ENCODE measurements around the gene NTN1. TPM values are rescaled to one million over a fixed set of nuclear protein-coding genes. Genes with fewer than 3 reads are reported as not detected.

Gene NTN1
- total RNA-seq, 2 experiments from 2014 or later: 1.2 to 1.3 TPM

DNA sequence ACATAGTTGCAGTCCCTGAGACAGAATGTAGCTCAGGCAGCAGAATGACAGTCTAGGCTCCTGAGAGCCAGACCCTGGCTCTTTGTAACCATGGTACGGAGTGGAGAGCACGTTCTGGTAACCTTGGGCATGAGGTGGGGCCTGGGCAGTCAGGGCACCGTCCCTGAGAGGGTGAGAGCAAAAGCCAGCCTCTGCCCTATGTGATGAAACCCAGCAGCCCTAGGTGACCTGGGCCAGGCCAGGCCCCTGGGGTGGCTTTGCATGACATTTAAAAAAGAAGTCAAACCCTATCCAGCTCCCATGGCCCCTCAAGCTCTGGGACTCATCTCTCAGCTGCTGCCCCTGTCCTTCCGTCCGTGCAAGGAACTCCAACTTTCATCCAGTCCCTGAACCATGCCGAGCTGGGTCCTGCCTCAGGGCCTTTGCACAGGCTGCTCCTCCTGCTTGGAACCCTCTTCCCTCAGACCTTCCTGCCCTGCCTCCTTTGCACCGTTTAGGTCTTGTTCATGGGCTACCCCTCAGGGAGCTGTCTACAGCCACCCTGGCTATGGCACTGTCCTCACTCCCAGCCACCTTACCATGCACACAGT, 188.6 kb downstream of the NTN1 start:
- H3K27me3 Mint-ChIP-seq: no peaks in the 10 kb centered on the region
- no peak overlapping the region for H3K27ac Mint-ChIP-seq
- TF ChIP-seq, protein P1, sequence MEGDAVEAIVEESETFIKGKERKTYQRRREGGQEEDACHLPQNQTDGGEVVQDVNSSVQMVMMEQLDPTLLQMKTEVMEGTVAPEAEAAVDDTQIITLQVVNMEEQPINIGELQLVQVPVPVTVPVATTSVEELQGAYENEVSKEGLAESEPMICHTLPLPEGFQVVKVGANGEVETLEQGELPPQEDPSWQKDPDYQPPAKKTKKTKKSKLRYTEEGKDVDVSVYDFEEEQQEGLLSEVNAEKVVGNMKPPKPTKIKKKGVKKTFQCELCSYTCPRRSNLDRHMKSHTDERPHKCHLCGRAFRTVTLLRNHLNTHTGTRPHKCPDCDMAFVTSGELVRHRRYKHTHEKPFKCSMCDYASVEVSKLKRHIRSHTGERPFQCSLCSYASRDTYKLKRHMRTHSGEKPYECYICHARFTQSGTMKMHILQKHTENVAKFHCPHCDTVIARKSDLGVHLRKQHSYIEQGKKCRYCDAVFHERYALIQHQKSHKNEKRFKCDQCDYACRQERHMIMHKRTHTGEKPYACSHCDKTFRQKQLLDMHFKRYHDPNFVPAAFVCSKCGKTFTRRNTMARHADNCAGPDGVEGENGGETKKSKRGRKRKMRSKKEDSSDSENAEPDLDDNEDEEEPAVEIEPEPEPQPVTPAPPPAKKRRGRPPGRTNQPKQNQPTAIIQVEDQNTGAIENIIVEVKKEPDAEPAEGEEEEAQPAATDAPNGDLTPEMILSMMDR (IDR thresholded peaks at IDR 0.05): no peak
- intact Hi-C loops (cut with micrococcal nuclease): no loop called here
- no peak for ATAC-seq
- no peaks in the 10 kb centered on the region for H3K36me3 Mint-ChIP-seq (ENCODE audit: low read depth)
- H3K9me3 Mint-ChIP-seq: no peaks in the 10 kb centered on the region
- no peaks in the 10 kb centered on the region for H3K4me1 Mint-ChIP-seq (ENCODE audit: low read depth)
- DNase-seq: no peak
- ChIA-PET CTCF (interaction anchor here (1.5 kb wide), 1 partner anchor 82 kb away, joined by 4 read pairs; no protein-coding TSS in a partner anchor), POLR2A (no interaction called here)
- no peak overlapping the region for H3K4me3 Mint-ChIP-seq

GRCh38 chr17:9211133-9211765, 189.9 kb downstream of the NTN1 start:
- H3K36me3 Mint-ChIP-seq (ENCODE audit: low read depth): peaks cover 9% of the 10 kb centered on the region
- no peak overlapping the region for H3K4me3 Mint-ChIP-seq
- H3K9me3 Mint-ChIP-seq: peaks cover 12% of the 10 kb centered on the region
- H3K4me1 Mint-ChIP-seq (ENCODE audit: low read depth): no peaks in the 10 kb centered on the region
- intact Hi-C loops (cut with micrococcal nuclease): no loop called here
- ChIA-PET POLR2A (no interaction called here), CTCF (interaction anchor here (1.5 kb wide), 1 partner anchor 81 kb away, joined by 4 read pairs; no protein-coding TSS in a partner anchor)
- DNase-seq (no peak), ATAC-seq (no peak)
- H3K27ac Mint-ChIP-seq: no peak overlapping the region
- H3K27me3 Mint-ChIP-seq: no peaks in the 10 kb centered on the region
- TF ChIP-seq, protein P1 (IDR thresholded peaks at IDR 0.05): no peak

DNA sequence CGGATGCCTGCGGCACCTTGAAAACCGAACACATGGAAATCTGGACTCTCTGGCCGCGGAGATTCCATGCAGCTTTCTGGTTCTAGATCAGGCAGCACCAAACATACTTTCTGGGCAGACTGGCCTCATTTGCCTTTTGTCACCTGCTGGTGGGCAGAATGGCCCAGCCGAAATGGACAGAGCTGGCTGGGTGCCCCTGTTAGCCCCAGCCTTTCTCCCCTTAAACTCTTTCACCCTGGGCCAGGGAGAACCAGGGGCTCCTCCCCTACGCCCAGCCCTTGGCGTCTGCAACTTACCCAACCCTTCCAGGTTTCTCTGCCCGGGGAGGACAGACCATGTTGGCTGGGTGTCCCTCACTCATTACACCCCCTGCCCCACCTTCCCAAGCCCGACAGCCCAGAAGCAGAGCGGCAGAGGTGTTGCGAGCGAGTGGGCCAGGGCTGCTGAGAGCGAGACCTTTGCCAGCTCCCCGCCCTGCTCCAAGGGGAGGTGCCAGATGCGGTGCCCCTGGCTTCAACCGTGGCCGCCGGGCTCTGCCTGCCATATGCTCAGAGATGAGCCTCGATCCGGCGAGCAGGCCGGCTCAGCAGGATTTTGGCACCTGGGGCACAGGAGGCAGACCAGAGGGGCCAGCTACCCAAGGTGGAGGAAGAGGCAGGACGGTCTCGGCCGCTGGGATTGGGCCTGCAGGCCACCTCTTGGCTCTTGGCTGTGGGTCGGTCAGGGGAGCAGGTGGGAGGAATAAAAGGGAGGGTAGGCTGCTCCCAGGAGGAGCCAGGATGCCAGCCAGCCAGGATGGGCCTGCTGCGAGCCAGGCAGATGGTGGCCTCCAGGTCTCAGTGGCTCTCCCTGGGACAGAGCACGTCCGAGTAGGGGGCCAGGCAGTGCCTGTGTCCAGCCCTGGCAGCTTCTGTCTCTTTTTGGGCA, 191.3 kb downstream of the NTN1 start:
- intact Hi-C loops (cut with micrococcal nuclease): no loop called here
- no peak for DNase-seq
- no peak overlapping the region for H3K4me3 Mint-ChIP-seq
- ChIA-PET POLR2A (interaction anchor here (0.6 kb wide), 1 partner anchor 23 kb away, joined by 3 read pairs; no protein-coding TSS in a partner anchor), CTCF (interaction anchor here (1.8 kb wide), 1 partner anchor 79 kb away, joined by 7 read pairs; no protein-coding TSS in a partner anchor)
- no peak for ATAC-seq
- H3K27me3 Mint-ChIP-seq: no peaks in the 10 kb centered on the region
- TF ChIP-seq, protein P1 (IDR thresholded peaks at IDR 0.05): no peak
- peaks cover 19% of the 10 kb centered on the region for H3K9me3 Mint-ChIP-seq
- no peaks in the 10 kb centered on the region for H3K4me1 Mint-ChIP-seq (ENCODE audit: low read depth)
- no peak overlapping the region for H3K27ac Mint-ChIP-seq
- H3K36me3 Mint-ChIP-seq (ENCODE audit: low read depth): peaks cover 9% of the 10 kb centered on the region

GRCh38 chr17:9213303-9213640, 192.0 kb downstream of the NTN1 start:
- Mint-ChIP-seq H3K27me3 (no peaks in the 10 kb centered on the region), H3K36me3 (ENCODE audit: low read depth) (peaks cover 9% of the 10 kb centered on the region), H3K27ac (no peak overlapping the region), H3K4me3 (no peak overlapping the region), H3K9me3 (peaks cover 19% of the 10 kb centered on the region), H3K4me1 (ENCODE audit: low read depth) (no peaks in the 10 kb centered on the region)
- CTCF ChIA-PET: interaction anchor here (1.8 kb wide), 1 partner anchor 79 kb away, joined by 7 read pairs; no protein-coding TSS in a partner anchor
- no peak for DNase-seq
- ATAC-seq: no peak
- intact Hi-C loops (cut with micrococcal nuclease): no loop called here
- TF ChIP-seq, protein P1 (IDR thresholded peaks at IDR 0.05): no peak
- POLR2A ChIA-PET: no interaction called here

Measured in activated CD8-positive, alpha-beta T cell treated with anti-CD3 and anti-CD28 coated beads for 36 hours (primary cell).